ENCODE results near the gene SKAP2. TPM values are rescaled to one million over a fixed set of nuclear protein-coding genes. Genes with fewer than 3 reads are reported as not detected.

Gene SKAP2
- polyA plus RNA-seq, 3 donors, result 19.2 to 204 (median 158) TPM

DNA sequence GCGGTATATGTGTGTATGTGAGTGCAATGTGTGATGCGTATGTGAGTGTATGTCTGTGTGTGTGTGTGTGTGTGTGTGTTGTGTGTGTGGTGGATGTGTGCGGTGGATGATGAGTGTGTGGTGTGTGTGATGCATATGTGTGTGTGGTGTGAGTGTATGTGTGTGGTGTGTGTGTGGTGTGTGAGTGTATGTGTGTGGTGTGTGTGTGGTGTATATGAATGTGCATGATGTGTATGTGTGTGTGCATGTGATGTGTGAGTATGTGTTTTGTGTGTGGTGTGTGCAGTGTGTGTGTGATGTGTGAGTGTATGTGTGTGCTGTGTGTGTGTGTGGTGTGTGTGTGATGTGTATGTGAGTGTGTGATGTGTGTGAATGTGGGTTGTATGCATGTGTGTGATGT lies 222.0 kb downstream of the SKAP2 start:
- H4K20me1 ChIP-seq (ENCODE audit: insufficient read depth, low read length), result no peaks in the 10 kb centered on the region
- intact Hi-C loops (cut with micrococcal nuclease), result no loop called here
- H3K4me3 ChIP-seq (replicated peaks in 1 of 3; ENCODE audit: low read depth in 2 of 3, low read length in 3 of 3), result no peak overlapping the region
- peaks cover 10 to 18% of the 10 kb centered on the region in 2 donors for H3K4me1 ChIP-seq (ENCODE audit: control insufficient read depth in 1 of 2, insufficient read depth in 2 of 2, low read length in 2 of 2)
- no peaks in the 10 kb centered on the region for H3K9me3 ChIP-seq (replicated peaks in 1 of 2; ENCODE audit: control insufficient read depth in 1 of 2, insufficient read depth in 1 of 2, low read length in 2 of 2)
- H2AFZ ChIP-seq (ENCODE audit: insufficient read depth, low read depth, low read length, poor library complexity, severe bottlenecking), result no peak overlapping the region
- H3K27ac ChIP-seq (ENCODE audit: low read depth in 1 of 2, low read length in 2 of 2), result no peak overlapping the region
- no peaks in the 10 kb centered on the region for H3K79me2 ChIP-seq (ENCODE audit: insufficient read depth, low read length)
- H3K27ac Mint-ChIP-seq, result no peak overlapping the region
- peaks cover 0 to 2% (median 0%) of the 10 kb centered on the region in 3 donors for H3K27me3 Mint-ChIP-seq (ENCODE audit: low read depth in 3 of 3)
- no peak overlapping the region for H3K9ac ChIP-seq (ENCODE audit: insufficient read depth, low read length, poor library complexity, severe bottlenecking)
- H3K36me3 ChIP-seq (replicated peaks in 1 of 2; ENCODE audit: control insufficient read depth in 1 of 2, insufficient read depth in 2 of 2, low read length in 2 of 2), result no peaks in the 10 kb centered on the region
- H3K4me2 ChIP-seq (replicated peaks; ENCODE audit: extremely low read depth, low read length, poor library complexity, severe bottlenecking), result no peak overlapping the region
- TF ChIP-seq, protein P1, sequence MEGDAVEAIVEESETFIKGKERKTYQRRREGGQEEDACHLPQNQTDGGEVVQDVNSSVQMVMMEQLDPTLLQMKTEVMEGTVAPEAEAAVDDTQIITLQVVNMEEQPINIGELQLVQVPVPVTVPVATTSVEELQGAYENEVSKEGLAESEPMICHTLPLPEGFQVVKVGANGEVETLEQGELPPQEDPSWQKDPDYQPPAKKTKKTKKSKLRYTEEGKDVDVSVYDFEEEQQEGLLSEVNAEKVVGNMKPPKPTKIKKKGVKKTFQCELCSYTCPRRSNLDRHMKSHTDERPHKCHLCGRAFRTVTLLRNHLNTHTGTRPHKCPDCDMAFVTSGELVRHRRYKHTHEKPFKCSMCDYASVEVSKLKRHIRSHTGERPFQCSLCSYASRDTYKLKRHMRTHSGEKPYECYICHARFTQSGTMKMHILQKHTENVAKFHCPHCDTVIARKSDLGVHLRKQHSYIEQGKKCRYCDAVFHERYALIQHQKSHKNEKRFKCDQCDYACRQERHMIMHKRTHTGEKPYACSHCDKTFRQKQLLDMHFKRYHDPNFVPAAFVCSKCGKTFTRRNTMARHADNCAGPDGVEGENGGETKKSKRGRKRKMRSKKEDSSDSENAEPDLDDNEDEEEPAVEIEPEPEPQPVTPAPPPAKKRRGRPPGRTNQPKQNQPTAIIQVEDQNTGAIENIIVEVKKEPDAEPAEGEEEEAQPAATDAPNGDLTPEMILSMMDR (IDR thresholded peaks at IDR 0.05), result no peak
- no peak for DNase-seq
- no peak overlapping the region for H3K4me3 Mint-ChIP-seq
- peaks cover 0 to 2% (median 0%) of the 10 kb centered on the region in 7 donors for H3K9me3 Mint-ChIP-seq
- H3K4me1 Mint-ChIP-seq, result peaks cover 19% of the 10 kb centered on the region
- no peaks in the 10 kb centered on the region for H3K27me3 ChIP-seq (ENCODE audit: control insufficient read depth in 2 of 2, insufficient read depth in 2 of 2, low read length in 2 of 2)
- 100% methylated on average over 2 of the region's 3 CpGs for WGBS (ENCODE audit: insufficient coverage)
- H3K36me3 Mint-ChIP-seq, result peaks cover 0 to 4% of the 10 kb centered on the region in 2 donors

DNA sequence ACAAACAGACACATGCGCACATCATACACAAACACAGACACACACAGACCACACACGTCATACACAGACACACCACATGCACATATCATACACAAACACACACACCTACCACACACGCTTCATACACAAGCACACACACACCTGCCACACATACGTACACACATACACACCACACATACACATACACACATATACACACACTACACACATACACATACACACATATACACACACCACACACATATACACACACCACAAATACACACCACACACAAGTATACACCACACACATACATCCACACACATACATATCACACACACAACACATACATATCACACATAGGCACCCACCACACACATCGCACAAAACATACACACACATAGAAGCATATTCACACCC lies 224.7 kb downstream of the SKAP2 start:
- intact Hi-C loops (cut with micrococcal nuclease), result no loop called here
- H3K27me3 Mint-ChIP-seq (ENCODE audit: low read depth in 3 of 3), result peaks cover 0 to 2% (median 0%) of the 10 kb centered on the region in 3 donors

More for the DNA sequence above, 224.7 kb downstream of the SKAP2 start:
- peaks cover 0 to 2% (median 0%) of the 10 kb centered on the region in 7 donors for H3K9me3 Mint-ChIP-seq
- TF ChIP-seq, protein P1 (IDR thresholded peaks at IDR 0.05), result no peak
- H3K4me1 Mint-ChIP-seq, result no peaks in the 10 kb centered on the region
- Histone ChIP-seq H4K20me1 (ENCODE audit: insufficient read depth, low read length) (no peaks in the 10 kb centered on the region), H3K9me3 (replicated peaks in 1 of 2; ENCODE audit: control insufficient read depth in 1 of 2, insufficient read depth in 1 of 2, low read length in 2 of 2) (no peaks in the 10 kb centered on the region), H3K4me1 (ENCODE audit: control insufficient read depth in 1 of 2, insufficient read depth in 2 of 2, low read length in 2 of 2) (peaks cover 0 to 2% of the 10 kb centered on the region in 2 donors), H3K9ac (ENCODE audit: insufficient read depth, low read length, poor library complexity, severe bottlenecking) (no peak overlapping the region), H3K4me3 (replicated peaks in 1 of 3; ENCODE audit: low read depth in 2 of 3, low read length in 3 of 3) (no peak overlapping the region), H3K27me3 (ENCODE audit: control insufficient read depth in 2 of 2, insufficient read depth in 2 of 2, low read length in 2 of 2) (no peaks in the 10 kb centered on the region), H3K79me2 (ENCODE audit: insufficient read depth, low read length) (no peaks in the 10 kb centered on the region), H3K27ac (ENCODE audit: low read depth in 1 of 2, low read length in 2 of 2) (no peak overlapping the region), H2AFZ (ENCODE audit: insufficient read depth, low read depth, low read length, poor library complexity, severe bottlenecking) (no peak overlapping the region), H3K4me2 (replicated peaks; ENCODE audit: extremely low read depth, low read length, poor library complexity, severe bottlenecking) (no peak overlapping the region), H3K36me3 (replicated peaks in 1 of 2; ENCODE audit: control insufficient read depth in 1 of 2, insufficient read depth in 2 of 2, low read length in 2 of 2) (no peaks in the 10 kb centered on the region)
- peaks cover 0 to 4% of the 10 kb centered on the region in 2 donors for H3K36me3 Mint-ChIP-seq
- 100% methylated on average over 5 of the region's 5 CpGs for WGBS (ENCODE audit: insufficient coverage)
- H3K4me3 Mint-ChIP-seq, result no peak overlapping the region
- no peak for DNase-seq
- no peak overlapping the region for H3K27ac Mint-ChIP-seq

Measured in CD14-positive monocyte (primary cell).